Hematopoietic multipotent progenitor cell treated with erythropoietin and hydrocortisone succinate and interleukin-3 and kit ligand, for 17 days (in vitro differentiated cells): ENCODE results near the gene ATP10A.

Experiments
- DNase-seq: peaks from one replicate; pipeline ENCODE4 v3.0.0-alpha.2; 2015; ENCODE audit warnings: low spot score

The ATP10A gene

DNA sequence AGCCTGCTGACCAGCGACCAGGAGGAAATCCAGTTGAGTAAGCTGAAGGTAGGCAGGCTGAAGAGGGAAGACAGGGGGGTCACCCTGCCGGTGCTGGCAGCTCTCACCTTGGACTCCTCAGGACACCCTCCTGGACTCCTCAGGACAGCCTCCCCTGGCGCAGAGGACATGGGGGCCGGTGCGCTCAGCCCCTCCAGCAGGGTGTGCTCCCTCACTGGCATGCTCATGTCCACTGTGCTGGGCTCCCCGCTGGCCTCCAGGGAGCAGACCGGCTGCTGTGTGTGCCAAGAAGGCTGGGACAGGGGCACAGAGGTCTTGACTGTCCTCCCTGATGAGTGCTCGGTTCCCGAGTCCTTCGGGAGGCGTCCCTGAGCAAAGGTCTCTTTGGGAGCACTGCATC is 183.6 kb downstream of the ATP10A start:
- no peak for DNase-seq

DNA sequence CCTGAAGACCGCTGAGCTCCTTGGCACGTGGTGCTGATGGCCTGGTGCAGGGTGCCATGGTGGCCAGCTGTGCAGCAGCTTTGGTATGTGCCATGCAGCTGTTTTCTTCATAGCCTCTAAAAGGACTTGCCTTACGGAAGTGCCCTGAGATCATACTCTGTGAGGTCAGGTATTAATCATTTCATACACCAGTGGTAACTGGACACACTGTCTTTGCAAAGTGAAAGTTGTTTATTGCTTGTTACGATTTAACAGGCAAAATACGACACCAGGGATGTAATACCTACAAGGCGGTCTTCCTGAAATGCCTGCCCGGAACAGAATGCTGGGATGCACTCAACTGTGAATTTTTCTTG is 184.6 kb downstream of the ATP10A start:
- DNase-seq: no peak

DNA sequence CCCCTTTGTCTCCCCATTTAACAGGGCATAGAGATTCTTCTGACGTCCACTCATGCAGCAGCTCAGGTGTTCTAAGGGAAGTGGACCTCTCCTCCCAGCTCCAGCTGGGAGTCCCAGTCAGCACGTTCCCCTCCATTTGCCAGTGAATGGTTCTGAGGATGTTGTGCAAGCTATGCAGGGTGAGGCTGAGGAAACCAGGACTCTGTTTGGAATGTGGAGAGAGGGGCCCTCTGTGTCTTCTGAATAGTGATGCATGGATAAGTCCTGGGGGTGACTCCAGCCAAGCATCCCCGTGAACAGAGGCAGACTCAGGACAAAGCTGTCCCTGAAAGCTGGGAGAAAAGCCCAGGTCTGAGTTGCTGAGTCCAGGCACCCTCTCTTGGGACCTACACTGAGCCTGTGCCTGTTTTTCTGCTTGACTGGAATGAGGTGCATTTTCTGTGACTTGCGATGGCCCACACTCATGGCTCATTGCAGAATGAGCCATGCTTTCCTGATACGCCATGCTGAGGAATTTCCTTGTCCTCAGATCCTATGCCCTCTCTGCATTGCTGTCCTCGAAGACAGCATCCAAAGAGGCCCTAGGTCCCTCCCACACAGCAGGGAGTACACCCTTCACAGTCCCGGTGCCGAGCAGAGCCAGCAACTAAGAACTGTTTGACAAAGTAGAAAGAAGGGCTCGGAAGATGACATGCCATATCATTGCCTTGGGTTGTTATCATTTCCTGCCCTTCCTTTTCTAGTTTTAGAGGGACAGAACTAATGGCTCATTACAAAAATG is 185.2 kb downstream of the ATP10A start:
- no peak for DNase-seq

GRCh38 chr15:25676070-25676469 is 187.1 kb downstream of the ATP10A start:
- DNase-seq: no peak

- no peak for DNase-seq
Observed at GRCh38 chr15:25675396-25675795, 187.7 kb downstream of the ATP10A start.

GRCh38 chr15:25674913-25675312 is 188.2 kb downstream of the ATP10A start:
- no peak for DNase-seq

- no peak for DNase-seq
Observed at GRCh38 chr15:25673972-25674371, 189.2 kb downstream of the ATP10A start.

DNA sequence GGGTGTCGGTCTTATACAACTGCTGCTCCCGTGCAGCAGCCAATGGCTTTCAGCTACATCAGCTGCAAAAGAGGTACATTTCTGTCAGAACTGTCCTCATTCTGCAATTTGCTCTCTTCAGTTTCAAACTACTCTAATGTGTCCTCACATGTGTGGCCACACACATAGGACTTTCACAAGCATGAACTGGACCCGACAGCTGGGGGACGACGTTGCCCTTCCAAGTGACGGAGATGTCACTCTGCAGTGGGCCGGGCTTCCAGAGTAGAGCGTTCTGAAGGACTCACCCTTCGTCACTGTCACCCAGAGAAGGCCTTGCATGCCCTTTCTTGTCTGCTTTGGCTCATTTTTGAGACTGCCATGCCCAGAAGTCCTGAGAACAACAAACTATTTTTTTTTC is 189.8 kb downstream of the ATP10A start:
- no peak for DNase-seq

- no peak for DNase-seq
Observed at GRCh38 chr15:25671132-25671531, 192.0 kb downstream of the ATP10A start.

DNA sequence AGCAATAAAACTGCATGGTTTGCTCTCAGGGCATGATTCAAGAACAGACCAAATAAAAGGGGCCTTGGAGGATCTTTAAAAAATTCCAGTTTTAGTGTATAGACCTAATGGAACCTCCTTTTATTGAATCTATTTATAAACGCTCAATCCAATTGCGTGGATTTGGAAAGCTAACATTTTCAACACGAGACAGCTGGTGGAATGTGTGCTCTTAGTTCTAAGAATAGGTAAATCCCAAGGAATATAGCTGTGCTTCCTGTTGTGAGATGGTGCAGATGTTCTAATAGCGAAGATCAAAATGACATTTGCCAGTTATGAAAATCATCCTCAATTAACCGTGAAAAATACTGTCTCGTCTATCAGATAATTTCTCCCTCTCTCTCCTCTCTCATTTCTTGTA is 192.5 kb downstream of the ATP10A start:
- no peak for DNase-seq

- no peak for DNase-seq
Observed at GRCh38 chr15:25670025-25670554, 193.0 kb downstream of the ATP10A start.

DNA sequence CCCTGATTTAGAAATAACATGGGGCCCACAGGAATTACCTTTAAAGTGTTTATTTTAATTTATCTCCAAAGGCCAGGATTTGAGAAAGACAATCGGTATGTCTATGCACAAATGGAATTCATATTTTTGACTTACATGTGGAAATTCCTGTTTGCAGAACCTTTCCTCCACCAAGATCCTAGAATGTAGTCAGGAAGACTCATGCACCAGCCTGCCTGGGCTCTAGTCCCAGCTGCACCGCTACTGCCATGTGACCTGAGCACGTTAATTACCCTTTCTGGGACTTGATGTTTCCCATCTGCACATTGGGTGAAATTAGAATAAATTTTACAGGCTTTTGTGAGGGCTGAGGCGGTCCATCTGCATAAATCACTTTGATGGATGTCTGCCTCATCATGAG is 194.2 kb downstream of the ATP10A start:
- DNase-seq: no peak

DNA sequence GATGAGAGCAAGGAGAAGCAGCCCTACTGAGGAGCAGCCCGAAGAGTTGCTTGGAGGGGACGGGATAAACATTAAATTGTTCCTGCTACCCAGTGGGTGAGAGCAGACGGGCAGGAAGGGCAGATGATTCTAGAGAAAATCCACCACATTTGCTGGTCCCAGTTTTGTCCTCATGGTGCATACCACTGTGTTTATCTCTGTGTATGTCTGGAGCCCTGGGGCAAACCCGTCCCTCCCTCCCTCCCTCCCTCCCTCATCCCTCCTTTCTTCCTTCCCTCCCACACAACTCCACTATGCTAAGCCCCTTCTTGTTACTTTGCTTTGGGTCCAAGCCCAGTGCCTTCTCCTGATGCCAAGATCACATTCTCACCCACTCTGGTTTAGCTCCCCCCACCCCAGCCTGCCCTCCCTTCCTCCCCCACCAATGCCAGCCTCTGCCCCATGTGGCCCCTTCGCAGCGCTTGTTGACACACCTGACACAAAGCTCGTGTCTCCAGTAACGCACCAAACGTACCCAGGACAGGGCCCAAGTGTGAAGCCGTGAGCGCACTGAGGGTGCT is 194.8 kb downstream of the ATP10A start:
- no peak for DNase-seq

DNA sequence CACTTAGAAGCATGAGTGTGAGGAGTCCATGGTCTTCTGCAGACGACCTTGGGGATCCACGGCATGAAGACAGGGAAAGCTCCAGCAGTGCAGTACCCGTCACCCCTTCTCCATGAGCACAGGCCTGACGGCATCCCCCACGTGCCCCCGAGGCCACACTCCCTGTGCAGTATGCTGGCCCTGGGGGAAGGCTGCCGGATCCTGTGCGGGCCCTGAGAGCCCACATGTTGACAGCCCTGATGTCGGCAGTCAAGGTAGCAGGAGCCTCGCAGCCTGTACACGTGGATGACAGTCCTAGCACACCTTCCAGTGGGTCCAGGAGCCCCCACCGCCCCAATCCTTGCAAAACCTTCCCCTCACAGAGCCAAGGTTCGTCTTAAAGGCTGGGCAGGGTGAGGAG is 195.3 kb downstream of the ATP10A start:
- no peak for DNase-seq

DNA sequence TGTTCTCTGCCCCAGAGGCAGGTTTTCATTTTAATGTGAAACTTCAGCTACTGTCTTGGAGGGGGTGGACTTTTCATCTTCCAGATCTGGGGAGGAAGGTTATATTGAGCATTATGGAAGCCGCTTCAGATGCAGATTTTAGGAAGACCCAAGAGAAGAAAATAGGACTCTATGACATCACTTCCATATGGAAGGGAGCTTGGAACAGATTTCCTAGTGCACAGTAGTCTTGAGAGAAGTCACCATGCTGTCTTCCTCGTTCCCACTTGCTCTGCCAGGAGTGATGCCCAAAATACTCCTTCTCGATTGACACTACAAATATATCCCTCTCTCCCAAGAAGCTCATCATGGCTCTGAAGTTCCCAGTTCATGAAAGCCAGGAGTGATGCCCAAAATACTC is 197.2 kb downstream of the ATP10A start:
- DNase-seq: no peak

GRCh38 chr15:25664761-25665160 is 198.4 kb downstream of the ATP10A start:
- DNase-seq: no peak

DNA sequence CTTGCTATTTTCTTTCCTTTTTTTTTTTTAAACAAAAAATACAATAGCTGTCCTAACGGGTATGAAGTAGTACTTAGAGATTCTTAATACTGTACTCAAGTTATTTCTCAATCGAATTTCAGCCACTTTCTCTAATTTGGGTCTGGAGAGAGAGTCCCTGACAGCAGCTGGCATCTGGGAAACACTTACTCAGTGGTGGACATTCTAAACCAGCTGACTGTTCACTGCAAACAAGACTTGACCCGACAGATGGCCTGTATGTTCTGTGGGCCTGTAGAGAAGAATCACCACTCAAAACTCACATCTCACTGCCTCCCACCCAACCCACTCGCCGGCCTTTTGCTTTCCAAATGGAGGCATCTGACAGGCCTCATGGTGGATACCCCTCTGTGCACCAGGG is 199.6 kb downstream of the ATP10A start:
- DNase-seq: no peak

DNA sequence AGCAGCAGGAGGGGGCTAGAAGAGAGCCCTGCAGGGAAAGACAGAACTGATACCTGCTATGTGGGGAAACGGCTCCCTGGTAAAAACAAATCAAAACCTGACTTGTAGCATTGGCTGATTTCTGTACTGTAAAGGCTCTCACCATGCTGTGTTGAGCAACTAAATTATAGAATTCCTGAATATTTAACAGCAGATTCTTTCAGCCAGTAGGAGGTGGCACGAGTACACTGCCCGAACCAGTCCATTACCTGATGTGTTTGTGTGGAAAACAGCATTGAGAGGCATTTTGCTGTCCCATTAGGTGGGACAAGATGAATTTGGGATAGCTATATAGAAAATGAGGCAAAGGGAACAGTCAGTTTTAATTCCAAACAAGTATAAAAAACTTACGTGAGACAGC is 201.2 kb downstream of the ATP10A start:
- DNase-seq: no peak

GRCh38 chr15:25659251-25659650 is 203.9 kb downstream of the ATP10A start:
- no peak for DNase-seq

DNA sequence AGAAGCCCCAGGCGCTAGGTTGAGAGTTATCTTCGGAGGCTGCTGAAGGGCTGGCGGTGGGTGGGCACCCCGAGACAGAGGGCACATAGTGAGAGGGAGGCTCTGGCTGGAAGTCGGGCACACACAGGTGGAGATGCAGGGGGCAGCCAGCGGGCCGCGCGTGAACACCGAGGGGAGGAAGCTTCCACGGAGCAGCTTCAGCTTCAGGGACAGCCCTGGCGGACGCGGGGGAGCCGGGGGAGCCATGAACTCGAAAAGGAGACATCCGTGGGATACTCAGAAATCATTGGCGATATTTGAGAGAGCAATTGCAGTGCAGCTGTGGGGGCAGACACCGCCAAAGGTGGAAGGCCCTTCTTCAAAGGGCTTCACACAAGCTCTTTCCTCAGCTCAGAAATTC is 204.6 kb downstream of the ATP10A start:
- no peak for DNase-seq

GRCh38 chr15:25655207-25655948 is 207.7 kb downstream of the ATP10A start:
- DNase-seq: no peak

- no peak for DNase-seq
Observed at GRCh38 chr15:25653371-25653770, 209.8 kb downstream of the ATP10A start.

DNA sequence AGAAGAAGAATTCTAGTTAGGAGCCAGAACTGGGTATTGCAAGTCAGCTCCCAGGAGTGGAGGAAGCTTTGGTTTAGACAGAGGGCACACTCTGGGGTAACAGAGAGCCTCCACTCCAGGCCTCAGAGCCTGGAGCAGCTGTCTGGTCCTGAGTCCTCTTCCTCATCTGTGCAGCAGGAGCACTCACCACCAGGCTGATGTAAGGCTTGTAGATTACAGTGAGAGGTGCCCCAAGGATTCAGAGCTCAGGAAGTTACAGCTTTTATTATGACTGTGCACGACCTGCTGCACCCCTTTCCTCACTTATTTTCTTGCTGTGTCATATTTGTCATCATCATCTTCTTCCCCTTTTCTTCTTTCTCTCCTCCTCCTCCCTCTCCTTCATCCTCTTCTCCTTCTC is 210.4 kb downstream of the ATP10A start:
- DNase-seq: no peak
